ENCODE measurements around the gene SRSF3. TPM values are rescaled to one million over a fixed set of nuclear protein-coding genes. Genes with fewer than 3 reads are reported as not detected.
A peak's percentile ranks its signal among the peaks of the same experiment; 100 is the strongest.
"Not testable (repeated sequence)": the region's sequence is repeated elsewhere in the genome, so short reads cannot be mapped to it uniquely, and the experiment has no call there.

SRSF3 gene
- total RNA-seq, 1 experiment from 2014 or later, result 398 TPM

- Histone ChIP-seq H3K9me3 (replicated peaks) (no peaks in the 10 kb centered on the region), H3K36me3 (peaks cover 10% of the 10 kb centered on the region), H3K4me3 (no peak overlapping the region), H3K27me3 (replicated peaks) (no peaks in the 10 kb centered on the region), H3K27ac (no peak overlapping the region), H3K4me1 (replicated peaks) (peaks cover 30% of the 10 kb centered on the region)
- DNase-seq (ENCODE audit: low read depth in 1 of 2, low spot score in 2 of 2), result peak; percentile 60 to 71
These were observed 3.9 kb upstream of the SRSF3 start for GRCh38 chr6:36590237-36590636.

GRCh38 chr6:36592221-36592655, 1.9 kb upstream of the SRSF3 start:
- H3K27me3 ChIP-seq (replicated peaks), result no peaks in the 10 kb centered on the region
- no peak overlapping the region for H3K27ac ChIP-seq
- no peaks in the 10 kb centered on the region for H3K9me3 ChIP-seq (replicated peaks)
- H3K36me3 ChIP-seq, result peaks cover 30% of the 10 kb centered on the region
- H3K4me3 ChIP-seq, result no peak overlapping the region
- no peak for DNase-seq (ENCODE audit: low read depth in 1 of 2, low spot score in 2 of 2)
- peaks cover 26% of the 10 kb centered on the region for H3K4me1 ChIP-seq (replicated peaks)

DNA sequence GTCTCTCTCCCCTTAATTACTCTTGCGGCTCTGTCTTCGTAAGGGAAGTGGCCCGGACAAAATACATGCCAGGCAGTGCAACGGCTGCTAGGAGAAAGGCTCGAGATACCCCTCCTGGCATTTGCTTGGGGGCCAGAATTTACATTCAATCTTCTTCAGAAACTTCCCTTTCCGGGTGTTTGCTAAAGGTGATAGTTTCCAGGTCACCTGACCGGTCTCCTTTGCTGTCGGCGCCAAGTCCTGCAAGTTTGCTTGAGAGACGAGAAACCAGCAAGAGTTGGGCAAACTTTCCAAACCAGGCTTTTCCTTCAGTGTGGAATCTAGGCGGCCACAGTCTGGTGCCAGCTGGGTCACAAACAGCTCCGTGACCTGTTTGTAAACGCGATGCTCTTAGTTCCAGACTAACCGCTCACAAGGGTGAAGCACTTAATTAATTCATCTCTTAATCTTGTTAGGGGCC, 563 bp upstream of the SRSF3 start:
- DNase-seq (ENCODE audit: low read depth in 1 of 2, low spot score in 2 of 2), result no peak

DNA sequence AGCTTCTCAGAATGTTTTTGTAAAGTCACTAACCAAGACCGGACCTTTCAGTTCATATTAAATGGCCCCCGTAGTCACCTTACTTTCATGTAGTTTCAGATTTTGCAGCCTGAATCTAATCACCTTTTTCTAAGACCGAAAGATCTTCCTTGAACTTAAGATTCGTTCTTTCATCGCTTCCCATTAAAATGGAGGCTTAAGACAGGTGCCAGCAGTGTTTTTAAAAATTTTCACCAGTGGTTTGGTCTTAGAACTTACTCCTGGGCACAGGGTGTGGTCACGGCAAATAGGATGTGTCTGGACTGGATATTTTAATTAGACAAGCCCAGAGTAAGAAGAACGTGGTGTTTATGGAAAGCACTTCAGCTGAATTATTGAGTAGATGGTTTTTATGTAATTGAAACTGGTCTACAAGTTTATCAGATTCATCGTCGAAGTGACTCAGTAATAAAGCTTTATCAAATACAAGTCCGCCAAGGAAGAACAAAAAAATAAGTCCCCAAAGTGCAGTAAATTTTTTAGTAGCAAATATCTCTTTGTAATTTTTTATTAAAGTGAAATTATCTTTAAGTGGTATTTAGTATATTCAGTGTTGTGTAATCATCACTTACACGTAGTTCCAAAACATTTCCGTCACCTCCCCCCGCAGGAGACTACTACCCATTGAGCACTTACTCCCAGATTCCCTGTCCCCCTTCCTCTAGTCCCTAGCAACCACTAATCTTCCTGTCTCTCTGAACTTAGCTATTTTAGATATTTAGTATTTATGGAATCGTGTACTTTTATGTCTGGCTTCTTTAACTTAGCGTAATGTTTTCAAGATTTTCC, 868 bp downstream of the SRSF3 start:
- Histone ChIP-seq H3K27me3 (replicated peaks) (no peaks in the 10 kb centered on the region), H3K27ac (peak overlapping the region; percentile 97), H3K36me3 (peaks cover 58% of the 10 kb centered on the region), H3K9me3 (replicated peaks) (no peaks in the 10 kb centered on the region), H3K4me1 (replicated peaks) (peaks cover 46% of the 10 kb centered on the region), H3K4me3 (peak overlapping the region; percentile 69)
- peak in 1 of 2 experiments; percentile 72 for DNase-seq (ENCODE audit: low read depth in 1 of 2, low spot score in 2 of 2)

More for the DNA sequence above, 563 bp upstream of the SRSF3 start:
- peak overlapping the region; percentile 69 for H3K4me3 ChIP-seq
- H3K36me3 ChIP-seq, result peaks cover 44% of the 10 kb centered on the region
- H3K27ac ChIP-seq, result peak overlapping the region; percentile 97
- H3K4me1 ChIP-seq (replicated peaks), result peaks cover 34% of the 10 kb centered on the region
- H3K27me3 ChIP-seq (replicated peaks), result no peaks in the 10 kb centered on the region
- H3K9me3 ChIP-seq (replicated peaks), result no peaks in the 10 kb centered on the region

- Histone ChIP-seq H3K36me3 (peaks cover 70% of the 10 kb centered on the region), H3K27ac (peak overlapping the region; percentile 97)
These were observed 2.2 kb downstream of the SRSF3 start for GRCh38 chr6:36596356-36596755.

DNA sequence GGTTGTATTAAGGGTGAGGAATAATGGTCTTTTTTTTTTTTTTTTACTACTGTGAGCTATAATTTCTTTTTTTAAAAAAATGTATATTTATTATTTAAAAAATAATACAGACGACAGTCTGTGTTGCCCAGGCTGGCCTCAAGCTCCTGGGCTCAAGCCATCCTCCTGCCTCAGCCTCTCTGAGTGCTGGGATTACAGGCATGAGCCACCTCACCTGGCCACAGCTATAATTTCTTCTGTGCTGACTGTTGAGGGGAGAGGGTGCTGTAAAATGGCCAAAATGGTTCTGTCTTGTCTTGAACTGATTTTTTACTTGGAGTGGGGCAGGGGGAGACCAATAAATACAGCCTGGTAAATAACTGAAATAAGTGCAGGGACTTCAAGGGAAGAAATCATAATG, 3.6 kb downstream of the SRSF3 start:
- peak overlapping the region; percentile 69; the same call in 1 of the 2 replicates for H3K4me3 ChIP-seq
- H3K27ac ChIP-seq, result no peak overlapping the region
- H3K4me1 ChIP-seq (replicated peaks), result peaks cover 44% of the 10 kb centered on the region
- H3K27me3 ChIP-seq (replicated peaks), result no peaks in the 10 kb centered on the region; the same call in 1 of the 2 replicates
- no peaks in the 10 kb centered on the region for H3K9me3 ChIP-seq (replicated peaks)
- no peak for DNase-seq (ENCODE audit: low read depth in 1 of 2, low spot score in 2 of 2)
- H3K36me3 ChIP-seq, result peaks cover 85% of the 10 kb centered on the region

More at GRCh38 chr6:36596356-36596755, 2.2 kb downstream of the SRSF3 start:
- H3K9me3 ChIP-seq (replicated peaks), result no peaks in the 10 kb centered on the region
- DNase-seq (ENCODE audit: low read depth in 1 of 2, low spot score in 2 of 2), result peak in 1 of 2 experiments; percentile 66
- H3K4me3 ChIP-seq, result peak overlapping the region; percentile 69
- no peaks in the 10 kb centered on the region; the same call in 1 of the 2 replicates for H3K27me3 ChIP-seq (replicated peaks)
- H3K4me1 ChIP-seq (replicated peaks), result peaks cover 42% of the 10 kb centered on the region

GRCh38 chr6:36598326-36598725, 4.2 kb downstream of the SRSF3 start:
- Histone ChIP-seq H3K36me3 (peaks cover 90% of the 10 kb centered on the region), H3K9me3 (replicated peaks) (no peaks in the 10 kb centered on the region), H3K4me1 (replicated peaks) (peaks cover 43% of the 10 kb centered on the region), H3K27me3 (replicated peaks) (no peaks in the 10 kb centered on the region; the same call in 1 of the 2 replicates), H3K27ac (no peak overlapping the region; the same call in 1 of the 2 replicates), H3K4me3 (peak overlapping the region; percentile 12)
- DNase-seq (ENCODE audit: low read depth in 1 of 2, low spot score in 2 of 2), result no peak

DNA sequence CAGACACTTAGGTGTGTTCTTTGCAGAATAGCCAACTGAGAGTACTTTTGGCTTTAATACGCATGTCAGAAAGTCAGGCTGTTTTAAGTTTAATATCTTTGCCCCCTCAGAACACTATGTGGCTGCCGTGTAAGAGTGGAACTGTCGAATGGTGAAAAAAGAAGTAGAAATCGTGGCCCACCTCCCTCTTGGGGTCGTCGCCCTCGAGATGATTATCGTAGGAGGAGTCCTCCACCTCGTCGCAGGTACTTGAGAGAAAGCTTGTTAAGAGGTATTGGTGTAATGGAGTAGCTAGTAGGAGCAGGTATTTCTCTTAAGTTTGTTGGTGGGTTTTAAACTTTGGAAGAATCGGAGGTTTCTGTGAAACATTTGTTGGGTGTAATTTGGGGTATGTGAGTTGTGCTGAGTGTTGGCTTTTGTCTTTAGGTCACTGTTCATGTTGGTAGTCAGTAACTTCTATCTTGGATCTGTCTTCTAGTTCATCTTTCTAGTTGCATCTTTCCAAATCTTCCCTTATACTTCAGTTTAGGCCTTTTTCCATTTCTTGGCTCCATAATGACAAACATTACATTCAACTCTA, 4.7 kb downstream of the SRSF3 start:
- peaks cover 38% of the 10 kb centered on the region for H3K4me1 ChIP-seq (replicated peaks)
- H3K9me3 ChIP-seq (replicated peaks), result no peaks in the 10 kb centered on the region
- H3K36me3 ChIP-seq, result peaks cover 95% of the 10 kb centered on the region
- peak overlapping the region; percentile 12; the same call in 1 of the 2 replicates for H3K4me3 ChIP-seq
- no peaks in the 10 kb centered on the region; the same call in 1 of the 2 replicates for H3K27me3 ChIP-seq (replicated peaks)
- no peak overlapping the region; the same call in 1 of the 2 replicates for H3K27ac ChIP-seq
- DNase-seq (ENCODE audit: low read depth in 1 of 2, low spot score in 2 of 2), result no peak

- H3K4me3 ChIP-seq, result no peak overlapping the region
- H3K4me1 ChIP-seq (replicated peaks), result peaks cover 42% of the 10 kb centered on the region
- H3K9me3 ChIP-seq (replicated peaks), result no peaks in the 10 kb centered on the region
- DNase-seq (ENCODE audit: low read depth in 1 of 2, low spot score in 2 of 2), result peak in 1 of 2 experiments; percentile 57
- H3K27me3 ChIP-seq (replicated peaks), result no peaks in the 10 kb centered on the region; the same call in 1 of the 2 replicates
- H3K36me3 ChIP-seq, result peaks cover 99% of the 10 kb centered on the region
- no peak overlapping the region for H3K27ac ChIP-seq
These were observed 5.6 kb downstream of the SRSF3 start for GRCh38 chr6:36599791-36600209.

GRCh38 chr6:36600564-36601146, 6.5 kb downstream of the SRSF3 start:
- H3K4me1 ChIP-seq (replicated peaks), result peaks cover 49% of the 10 kb centered on the region
- DNase-seq (ENCODE audit: low read depth in 1 of 2, low spot score in 2 of 2), result no peak
- H3K27me3 ChIP-seq (replicated peaks), result no peaks in the 10 kb centered on the region; the same call in 1 of the 2 replicates
- H3K4me3 ChIP-seq, result no peak overlapping the region
- H3K36me3 ChIP-seq, result peaks cover 99% of the 10 kb centered on the region
- no peak overlapping the region for H3K27ac ChIP-seq
- H3K9me3 ChIP-seq (replicated peaks), result no peaks in the 10 kb centered on the region

DNA sequence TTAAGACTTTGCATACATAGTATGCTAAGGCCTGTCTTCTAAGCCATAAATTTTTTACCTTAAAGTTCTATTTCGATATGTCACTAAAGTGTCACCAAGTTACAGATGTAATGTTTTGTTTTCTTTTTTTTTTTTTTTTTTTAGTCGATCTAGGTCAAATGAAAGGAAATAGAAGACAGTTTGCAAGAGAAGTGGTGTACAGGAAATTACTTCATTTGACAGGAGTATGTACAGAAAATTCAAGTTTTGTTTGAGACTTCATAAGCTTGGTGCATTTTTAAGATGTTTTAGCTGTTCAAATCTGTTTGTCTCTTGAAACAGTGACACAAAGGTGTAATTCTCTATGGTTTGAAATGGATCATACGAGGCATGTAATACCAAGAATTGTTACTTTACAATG, 7.7 kb downstream of the SRSF3 start:
- H3K27ac ChIP-seq; H3K4me3 ChIP-seq; H3K27me3 ChIP-seq (replicated peaks); DNase-seq (ENCODE audit: low read depth in 1 of 2, low spot score in 2 of 2); H3K9me3 ChIP-seq (replicated peaks): not testable (repeated sequence)
- H3K4me1 ChIP-seq (replicated peaks), result peaks cover 53% of the 10 kb centered on the region
- H3K36me3 ChIP-seq, result peaks cover 97% of the 10 kb centered on the region

GRCh38 chr6:36603222-36604089, 9.3 kb downstream of the SRSF3 start:
- H3K27ac ChIP-seq, result no peak overlapping the region
- H3K4me1 ChIP-seq (replicated peaks), result peaks cover 41% of the 10 kb centered on the region
- no peaks in the 10 kb centered on the region for H3K9me3 ChIP-seq (replicated peaks)
- DNase-seq (ENCODE audit: low read depth in 1 of 2, low spot score in 2 of 2), result no peak
- no peak overlapping the region for H3K4me3 ChIP-seq
- peaks cover 96% of the 10 kb centered on the region for H3K36me3 ChIP-seq
- no peaks in the 10 kb centered on the region; the same call in 1 of the 2 replicates for H3K27me3 ChIP-seq (replicated peaks)
